MM.1S (cell line): ENCODE measurements around the gene HELZ.

Source experiments
- EZH2 ChIP-seq: fragments of 300-600 bp; sonication (generic); optimal IDR thresholded peaks from 2 replicates; pipeline ENCODE3; 2017; ENCODE audit warnings: low read depth, mild to moderate bottlenecking, antibody characterized with exemption, low read length, mixed read lengths
- TF ChIP-seq, protein P1 (sequence below): fragments of 300-600 bp; sonication (generic); IDR thresholded peaks from 2 replicates; pipeline ENCODE4 v1.5.1; 2016; ENCODE audit warnings: antibody characterized with exemption, low read length, mixed read lengths

DNA sequence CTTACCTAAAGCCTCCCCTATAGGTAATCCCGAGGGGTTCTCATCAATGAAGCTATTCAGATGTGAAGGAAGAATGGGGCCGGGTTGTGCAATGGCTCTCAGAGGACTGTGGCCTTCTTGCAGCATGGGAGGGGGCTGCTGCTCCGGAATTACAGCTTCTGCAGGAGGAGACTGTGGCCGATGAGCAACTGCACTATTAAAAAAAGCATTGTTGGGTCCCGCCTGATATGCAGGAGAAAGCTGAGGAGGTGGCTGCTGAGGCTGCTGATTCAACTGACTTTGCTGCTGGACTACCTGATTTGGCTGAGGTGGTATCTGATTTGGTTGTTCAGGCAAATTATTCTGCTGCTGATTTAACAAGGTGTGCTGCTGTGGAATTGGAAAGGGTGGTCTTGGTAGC is 135.9 kb downstream of the HELZ start:
- TF ChIP-seq, protein P1, sequence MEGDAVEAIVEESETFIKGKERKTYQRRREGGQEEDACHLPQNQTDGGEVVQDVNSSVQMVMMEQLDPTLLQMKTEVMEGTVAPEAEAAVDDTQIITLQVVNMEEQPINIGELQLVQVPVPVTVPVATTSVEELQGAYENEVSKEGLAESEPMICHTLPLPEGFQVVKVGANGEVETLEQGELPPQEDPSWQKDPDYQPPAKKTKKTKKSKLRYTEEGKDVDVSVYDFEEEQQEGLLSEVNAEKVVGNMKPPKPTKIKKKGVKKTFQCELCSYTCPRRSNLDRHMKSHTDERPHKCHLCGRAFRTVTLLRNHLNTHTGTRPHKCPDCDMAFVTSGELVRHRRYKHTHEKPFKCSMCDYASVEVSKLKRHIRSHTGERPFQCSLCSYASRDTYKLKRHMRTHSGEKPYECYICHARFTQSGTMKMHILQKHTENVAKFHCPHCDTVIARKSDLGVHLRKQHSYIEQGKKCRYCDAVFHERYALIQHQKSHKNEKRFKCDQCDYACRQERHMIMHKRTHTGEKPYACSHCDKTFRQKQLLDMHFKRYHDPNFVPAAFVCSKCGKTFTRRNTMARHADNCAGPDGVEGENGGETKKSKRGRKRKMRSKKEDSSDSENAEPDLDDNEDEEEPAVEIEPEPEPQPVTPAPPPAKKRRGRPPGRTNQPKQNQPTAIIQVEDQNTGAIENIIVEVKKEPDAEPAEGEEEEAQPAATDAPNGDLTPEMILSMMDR: no peak
- no peak for TF ChIP-seq EZH2
